Fibroblast of skin of abdomen (primary cell): ENCODE results near the gene TARS2.

Source experiments
- DNase-seq: peaks from one replicate; pipeline ENCODE4 v3.0.0-alpha.2; 2013

Gene TARS2

DNA sequence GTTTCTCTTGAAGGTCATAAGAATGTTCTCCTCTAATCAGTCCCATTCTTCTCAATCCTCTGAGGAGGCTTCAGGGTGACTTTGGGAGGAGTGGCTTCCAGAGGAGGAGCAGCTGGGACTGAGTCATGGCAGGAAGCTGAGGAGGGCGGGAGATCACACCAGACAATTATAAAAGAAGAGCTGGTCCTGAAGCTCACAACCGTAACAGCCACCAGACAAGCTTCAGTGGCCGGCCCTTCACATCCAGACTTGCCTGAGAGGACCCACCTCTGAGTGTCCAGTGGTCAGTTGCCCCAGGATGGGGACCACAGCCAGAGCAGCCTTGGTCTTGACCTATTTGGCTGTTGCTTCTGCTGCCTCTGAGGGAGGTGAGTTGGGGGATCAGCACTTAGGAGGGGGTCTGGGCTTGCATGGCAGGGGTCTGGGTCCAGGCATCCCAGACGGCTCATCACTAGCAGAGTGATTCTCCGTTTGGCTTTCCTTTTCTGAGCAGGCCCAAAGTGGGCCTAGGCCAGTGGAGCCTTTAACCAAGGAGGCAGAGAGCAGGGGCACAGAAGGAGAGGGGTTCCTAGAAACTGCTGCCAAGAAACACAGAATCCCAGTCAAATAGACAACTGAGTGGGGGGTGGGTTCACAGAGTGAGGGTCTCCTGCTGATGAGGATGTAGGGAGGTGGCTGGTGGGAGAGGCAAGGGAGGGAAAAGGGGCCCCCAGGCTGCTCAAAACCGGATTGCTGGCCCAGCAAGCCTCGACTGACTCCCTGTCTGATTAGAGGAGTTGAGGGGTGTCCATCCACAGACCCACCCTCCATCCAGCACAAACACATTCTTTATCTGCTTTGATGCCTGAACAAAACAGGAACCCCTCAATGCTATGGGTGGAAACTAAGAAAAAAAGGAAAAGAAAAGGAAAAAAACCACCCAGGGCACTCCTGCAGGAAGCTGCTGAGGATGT lies 21.0 kb downstream of the TARS2 start, which contains the start of gene ECM1:
Gene ECM1, plus strand, starts transcription at position 198 of the 953 bp plus-strand sequence. Its CDS starts 101 bp downstream, at position 299.
- peak; percentile 79 for DNase-seq

DNA sequence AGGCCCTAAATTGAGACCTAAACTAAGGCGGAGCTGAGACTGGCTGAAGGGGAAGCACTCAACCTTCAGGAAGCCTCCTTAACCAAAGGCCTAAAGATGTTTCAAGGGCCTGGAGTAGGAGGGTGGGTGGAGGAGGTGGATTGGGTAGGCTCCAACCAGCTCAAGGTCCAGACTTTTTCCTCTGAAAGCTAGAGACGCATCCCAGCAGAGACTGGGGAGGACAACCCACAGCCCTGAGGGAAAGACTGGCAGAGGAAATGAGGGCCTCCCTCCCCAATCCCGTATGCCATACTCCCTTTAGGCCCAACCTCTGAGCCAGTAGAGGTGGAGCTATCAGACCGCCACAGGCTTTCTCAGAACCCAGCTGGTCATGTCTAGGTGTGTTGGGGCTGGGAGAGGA lies 21.8 kb downstream of the TARS2 start:
- no peak for DNase-seq

DNA sequence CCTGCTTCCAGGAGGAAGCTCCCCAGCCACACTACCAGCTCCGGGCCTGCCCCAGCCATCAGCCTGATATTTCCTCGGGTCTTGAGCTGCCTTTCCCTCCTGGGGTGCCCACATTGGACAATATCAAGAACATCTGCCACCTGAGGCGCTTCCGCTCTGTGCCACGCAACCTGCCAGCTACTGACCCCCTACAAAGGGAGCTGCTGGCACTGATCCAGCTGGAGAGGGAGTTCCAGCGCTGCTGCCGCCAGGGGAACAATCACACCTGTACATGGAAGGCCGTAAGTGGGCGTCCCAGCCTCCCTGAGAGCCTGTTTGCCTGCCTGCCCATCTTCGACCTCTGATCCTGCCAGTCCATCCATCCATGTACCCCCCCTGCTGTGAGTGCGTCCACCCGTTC lies 24.3 kb downstream of the TARS2 start:
- no peak for DNase-seq

DNA sequence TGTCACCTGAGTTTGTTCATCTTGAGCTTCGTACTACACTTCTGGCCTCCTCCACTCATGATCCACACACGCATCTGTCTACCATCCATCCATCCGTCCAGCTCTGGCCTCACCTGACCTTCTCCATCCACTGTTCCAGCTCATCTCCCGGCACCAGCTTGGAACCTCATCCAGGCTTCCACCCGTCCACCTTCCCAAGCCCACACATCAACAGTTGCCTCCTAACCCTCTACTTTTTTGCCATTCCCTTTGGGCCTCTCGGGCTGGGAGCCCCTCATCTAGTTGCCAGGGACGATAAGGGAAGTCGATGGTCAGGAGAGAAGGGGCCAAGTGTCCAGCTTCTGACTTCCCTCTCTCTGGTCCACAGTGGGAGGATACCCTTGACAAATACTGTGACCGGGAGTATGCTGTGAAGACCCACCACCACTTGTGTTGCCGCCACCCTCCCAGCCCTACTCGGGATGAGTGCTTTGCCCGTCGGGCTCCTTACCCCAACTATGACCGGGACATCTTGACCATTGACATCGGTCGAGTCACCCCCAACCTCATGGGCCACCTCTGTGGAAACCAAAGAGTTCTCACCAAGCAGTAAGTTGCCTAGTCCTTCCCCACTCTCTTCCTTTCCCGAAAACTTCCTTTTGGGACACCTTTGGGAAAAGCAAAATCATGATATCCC lies 24.9 kb downstream of the TARS2 start:
- no peak for DNase-seq

DNA sequence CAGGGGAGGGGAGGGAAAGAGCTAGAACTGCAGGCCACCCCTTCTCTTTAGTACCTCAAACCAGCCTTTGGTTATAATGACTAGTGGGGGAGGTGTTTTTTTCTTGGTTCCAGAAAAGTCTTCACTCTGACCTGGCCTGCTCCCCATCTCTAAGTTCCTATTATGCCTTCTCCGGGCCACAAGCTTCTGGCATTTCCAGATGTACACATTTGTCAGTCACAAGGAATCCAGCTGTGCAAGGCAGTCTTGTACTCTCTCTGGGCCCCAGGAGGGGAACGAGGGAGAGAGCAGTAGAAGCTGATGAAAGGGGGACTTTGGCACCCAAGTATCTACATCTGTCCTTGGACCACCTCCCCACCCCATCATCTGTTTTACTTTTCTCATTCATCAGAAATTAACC lies 25.6 kb downstream of the TARS2 start:
- DNase-seq: no peak

DNA sequence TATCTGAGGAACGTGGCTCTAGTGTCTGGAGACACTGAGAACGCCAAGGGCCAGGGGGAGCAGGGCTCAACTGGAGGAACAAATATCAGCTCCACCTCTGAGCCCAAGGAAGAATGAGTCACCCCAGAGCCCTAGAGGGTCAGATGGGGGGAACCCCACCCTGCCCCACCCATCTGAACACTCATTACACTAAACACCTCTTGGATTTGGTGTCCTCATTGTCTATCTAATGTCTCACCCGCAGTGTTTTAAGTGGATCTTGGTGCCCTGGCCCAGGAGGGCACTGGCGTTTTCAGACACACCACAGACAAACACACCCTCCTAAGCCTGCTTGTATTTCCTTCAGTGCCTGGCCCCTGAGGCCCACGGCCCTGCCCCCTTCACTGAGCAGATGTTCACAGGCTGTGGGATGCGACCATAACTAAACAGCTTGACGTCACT lies 26.2 kb downstream of the TARS2 start:
- DNase-seq: no peak

DNA sequence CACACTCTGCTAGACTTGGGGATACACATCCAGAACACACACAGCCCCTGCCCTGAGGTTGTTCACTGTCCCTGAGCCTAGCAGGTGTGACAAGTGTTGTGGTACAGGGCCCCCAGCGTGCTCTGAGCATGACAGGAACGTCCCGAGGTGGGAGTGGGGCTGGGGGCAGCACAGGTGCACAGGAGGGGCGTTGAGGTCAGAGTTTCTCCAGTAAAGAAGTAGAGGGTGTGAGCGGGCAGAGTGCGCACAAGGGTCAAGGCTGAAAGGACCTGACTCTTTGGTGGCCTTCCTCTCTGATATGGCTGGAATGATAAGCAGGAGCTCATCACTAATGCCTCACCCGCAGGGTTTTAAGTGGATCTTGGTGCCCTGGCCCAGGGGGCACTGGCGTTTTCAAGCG lies 27.0 kb downstream of the TARS2 start:
- DNase-seq: no peak

DNA sequence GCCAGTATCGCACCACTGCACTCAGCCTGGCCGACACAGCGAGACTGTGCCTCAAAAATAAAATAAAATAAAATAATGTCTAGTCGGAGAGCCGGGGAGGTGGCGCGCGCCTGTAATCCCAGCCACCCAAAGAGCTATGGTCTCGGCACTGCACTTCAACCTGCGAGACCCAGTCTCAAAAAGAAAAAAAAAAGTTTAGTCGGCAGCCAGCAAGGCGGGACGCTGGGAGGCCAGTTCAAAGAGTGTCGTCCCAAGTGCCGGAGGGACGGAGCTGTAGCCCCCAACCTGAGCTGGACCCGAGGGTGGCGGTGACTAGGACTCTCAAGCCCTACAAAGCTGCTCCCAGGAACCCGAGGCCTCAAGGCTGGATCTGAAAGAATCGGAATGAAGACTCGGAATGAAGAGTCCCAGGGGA lies 27.7 kb downstream of the TARS2 start:
- no peak for DNase-seq

DNA sequence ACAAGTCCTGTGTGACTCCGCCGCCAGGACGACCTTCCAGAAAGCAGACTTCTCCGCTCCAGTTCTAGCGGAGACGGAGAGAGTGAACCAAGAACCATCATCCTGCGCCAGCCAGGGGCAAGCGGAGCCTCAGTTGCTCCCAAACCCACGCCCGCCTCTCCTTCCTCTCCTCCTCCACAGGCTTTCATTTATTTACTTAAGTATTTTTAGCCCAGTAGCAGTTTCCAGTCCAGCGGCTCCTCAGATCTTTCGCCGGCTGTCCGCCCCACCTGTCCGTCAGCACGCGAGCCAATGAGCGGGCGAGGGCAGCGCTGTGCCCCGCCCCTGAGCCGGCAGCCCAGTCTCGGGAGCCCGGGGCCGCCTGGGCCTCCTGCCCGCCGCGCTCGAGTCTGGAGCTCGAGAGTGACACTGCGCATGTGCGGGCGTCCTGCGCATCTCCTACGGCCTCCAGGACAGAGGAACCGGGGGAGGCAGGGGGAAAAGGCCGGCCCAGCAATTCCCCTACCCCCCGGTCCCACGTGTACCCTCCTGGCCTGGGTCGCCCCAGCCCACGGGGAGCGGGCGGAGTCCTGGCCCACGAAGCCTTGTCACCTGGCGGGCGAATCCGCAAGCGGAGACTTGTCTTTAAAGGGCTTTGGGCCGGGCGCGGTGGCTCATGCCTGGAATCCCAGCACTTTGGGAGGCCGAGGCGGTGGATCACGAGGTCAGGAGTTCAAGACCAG lies 28.3 kb downstream of the TARS2 start, which contains the start of gene FALEC:
Gene FALEC, plus strand, starts transcription at position 425 of the 722 bp plus-strand sequence.
- DNase-seq: peak; percentile 96

DNA sequence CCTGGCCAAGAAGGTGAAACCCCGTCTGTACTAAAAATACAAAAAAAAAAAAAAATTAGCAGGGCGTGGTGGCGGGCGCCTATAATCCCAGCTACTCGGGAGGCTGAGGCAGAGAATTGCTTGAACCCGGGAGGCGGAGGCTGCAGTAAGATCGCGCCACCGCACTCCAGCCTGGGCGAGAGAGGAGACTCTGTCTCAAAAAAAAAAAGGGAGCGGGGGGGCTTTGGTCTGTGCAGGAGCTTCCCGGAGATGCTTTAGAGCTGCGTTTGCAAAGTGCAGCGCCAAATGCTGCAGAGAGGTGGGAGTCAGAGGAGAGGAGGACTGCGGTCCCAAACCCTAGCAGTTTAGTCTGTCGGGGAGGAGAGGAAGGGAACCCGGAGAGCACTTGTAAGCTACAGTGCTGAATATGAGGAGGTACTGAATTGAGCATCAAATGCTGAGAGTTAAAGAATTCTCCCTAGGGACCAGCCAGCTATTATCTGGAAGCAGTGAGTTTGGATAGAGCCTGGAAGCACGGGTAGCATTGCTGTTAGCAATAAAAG lies 28.9 kb downstream of the TARS2 start:
- DNase-seq: no peak

DNA sequence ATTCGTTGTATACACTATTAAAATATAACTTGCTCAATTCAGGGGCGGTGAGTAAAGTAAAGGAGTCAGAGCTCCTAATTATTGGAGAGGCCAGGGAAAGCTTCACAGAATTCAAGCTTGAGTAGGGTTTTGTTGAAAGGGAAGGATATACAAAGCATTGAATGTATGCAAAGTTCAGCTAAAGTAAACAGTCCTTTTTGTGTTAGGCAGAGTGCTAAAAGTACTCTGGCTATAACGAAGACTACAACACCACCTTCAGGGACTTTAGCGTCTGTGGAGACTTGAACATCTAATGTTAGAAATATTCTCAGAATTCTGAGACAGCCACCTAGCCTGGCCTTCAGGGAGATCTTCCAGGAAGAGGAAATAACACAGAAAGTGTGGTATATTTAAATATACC lies 29.4 kb downstream of the TARS2 start:
- DNase-seq: no peak

DNA sequence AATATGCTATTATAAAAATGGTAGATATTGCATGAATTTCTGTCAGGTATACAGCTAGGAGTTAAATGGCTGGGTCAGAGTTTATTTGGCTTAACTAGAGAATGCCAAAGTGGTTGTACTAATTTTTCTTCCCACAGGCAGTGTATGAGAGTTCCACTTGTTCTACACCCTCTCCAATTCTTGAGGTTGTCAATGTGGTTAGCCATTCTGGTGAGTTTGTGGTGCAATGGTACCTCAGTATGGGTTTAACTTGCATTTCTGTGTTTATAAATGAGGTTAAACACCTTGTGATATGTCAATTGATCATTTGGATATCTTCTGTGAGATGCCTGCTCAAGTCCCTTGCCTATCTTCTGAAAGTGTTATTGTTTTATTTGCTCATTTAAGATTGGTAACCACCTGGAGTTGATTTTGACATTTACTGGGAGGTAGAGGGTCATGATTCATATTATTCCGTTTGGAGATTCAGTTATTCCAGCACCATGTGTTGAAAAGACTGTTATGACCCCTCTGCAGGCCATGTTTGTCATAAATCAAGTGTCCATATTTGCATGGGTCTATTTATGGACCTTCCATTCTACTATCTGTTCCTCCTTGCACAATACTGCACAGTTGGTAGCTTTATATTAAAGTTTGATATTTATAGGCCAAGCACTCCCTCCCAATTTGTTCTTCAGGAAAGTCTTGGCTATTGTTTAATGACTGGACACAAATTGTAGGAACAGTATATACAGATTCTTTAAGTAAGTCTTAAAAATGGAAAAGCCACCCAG lies 34.2 kb downstream of the TARS2 start:
- no peak for DNase-seq

DNA sequence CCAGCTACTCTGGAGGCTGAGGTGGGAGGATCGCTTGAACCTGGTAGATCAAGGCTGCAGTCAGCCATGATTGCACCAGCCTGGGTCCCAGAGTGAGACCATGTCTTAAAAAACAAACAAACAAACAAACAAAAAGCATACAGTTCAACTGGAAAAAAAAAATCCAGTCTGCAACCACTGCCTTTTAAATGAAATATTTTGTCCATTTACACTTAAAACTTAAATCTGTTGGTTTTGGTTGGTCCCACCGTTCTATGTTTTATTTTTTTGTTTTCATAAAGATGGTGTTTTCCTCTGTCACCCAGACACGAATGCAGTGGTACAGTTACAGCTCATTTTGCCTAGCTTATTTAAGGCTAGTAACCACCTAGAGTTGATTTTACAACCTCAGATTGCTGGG lies 38.1 kb downstream of the TARS2 start:
- DNase-seq: no peak

DNA sequence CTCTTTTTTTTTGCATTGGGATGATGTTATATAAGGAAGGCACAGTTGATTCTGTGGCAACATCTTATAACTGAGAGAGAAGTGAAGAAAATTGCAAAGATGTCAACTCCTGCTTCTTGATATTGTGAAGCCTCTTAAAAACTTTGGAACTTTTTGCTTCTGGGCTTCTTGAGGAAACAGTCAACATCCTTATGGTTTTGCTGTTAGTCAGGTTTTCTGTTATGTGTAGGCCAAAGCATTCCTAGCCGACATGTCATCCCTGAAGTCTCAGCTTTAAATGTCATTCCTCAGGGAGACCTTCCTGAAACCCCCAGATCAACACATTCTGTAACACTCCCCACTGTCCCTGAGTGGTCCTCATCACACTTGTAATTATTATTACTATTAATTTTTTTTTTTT lies 41.0 kb downstream of the TARS2 start:
- DNase-seq: peak; percentile 78

DNA sequence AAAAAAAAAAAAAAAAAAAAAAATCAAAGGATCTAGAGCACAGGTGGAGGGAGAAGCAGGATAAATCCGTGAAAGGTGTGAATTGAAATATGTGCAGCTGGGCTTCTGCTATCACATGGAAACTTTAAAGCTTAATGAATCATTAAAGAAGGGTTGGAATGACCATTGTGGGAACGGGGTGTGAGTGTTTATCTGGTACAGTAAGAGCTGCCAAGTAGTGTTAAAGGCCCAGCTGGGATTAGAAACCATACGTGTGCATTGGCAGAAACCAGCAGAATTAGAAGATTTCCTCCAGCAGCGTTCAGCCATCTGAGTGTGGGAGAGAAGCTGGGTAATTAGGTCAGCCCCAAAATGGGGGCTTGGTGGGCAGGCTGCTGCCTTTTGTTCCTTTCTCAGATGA lies 41.8 kb downstream of the TARS2 start:
- peak; percentile 75 for DNase-seq

DNA sequence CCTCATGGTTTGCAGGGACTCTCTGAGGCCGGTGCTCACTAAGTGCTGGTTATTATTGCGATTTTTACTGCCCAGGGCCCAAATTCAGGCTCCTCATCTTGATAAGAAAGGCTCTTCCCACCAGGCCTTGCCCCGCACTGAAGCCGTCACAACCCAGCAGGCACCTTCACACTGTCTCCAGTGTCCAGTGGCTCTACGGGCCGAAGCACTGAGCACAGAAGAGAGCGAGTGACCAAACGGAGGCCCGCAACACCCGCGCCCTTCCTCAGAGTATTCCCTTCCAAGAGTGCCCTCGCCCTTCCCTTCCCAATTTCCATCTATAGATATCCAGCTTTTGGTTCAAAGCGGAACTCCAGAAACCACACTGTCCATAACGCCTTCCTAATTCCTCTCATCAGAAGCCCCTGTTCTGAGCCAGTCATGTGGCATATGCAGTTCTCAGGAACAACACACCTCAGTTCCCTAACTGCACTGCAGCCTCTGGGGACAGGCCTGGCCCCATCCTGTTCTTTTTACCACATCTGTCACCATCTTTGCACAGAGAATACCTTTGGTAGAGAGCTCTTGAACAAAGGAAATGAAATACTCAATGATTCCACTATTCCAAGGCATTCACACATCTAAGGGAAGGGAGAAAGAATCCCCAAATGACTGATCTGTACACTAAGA lies 43.4 kb downstream of the TARS2 start:
- no peak for DNase-seq

DNA sequence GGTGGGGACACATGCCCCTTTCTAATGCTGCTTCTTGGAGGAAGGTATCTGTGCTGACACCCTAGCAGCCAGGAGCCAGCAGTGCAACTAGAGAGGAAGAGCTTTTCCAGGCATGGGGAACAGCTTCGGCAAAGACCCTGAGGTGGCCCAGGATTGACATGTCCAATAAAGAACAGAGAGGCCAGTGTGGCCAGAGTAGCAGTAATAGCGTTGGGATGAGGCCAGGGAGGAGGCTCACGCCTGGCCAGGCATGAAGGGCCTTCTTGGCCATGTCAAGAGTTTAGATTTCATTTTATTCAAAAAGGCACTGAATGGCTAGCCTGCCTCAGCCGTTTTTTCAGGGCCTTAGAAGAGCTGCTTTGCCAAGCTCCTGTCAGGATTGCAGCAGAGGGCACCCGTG lies 45.6 kb downstream of the TARS2 start:
- DNase-seq: no peak

DNA sequence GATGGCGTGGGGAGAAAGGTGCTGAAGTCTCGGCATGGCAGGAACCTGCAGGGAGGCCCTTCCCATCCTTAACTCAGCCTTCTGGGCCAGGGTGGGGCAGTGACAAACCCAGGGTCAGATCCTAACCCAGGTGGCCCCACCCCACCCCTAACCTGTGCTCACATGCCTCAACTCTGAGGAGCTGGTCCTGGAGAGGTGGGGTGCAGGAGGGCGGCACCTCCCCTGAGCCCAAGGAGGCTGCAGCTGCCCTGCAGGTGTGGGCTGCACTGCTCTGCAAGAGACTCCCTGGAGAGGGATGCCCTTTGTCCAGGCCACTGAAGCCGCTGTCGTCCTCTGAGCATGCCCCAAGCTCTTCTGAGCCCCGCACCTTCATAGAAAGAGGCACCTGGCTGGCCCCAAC lies 46.8 kb downstream of the TARS2 start:
- no peak for DNase-seq

DNA sequence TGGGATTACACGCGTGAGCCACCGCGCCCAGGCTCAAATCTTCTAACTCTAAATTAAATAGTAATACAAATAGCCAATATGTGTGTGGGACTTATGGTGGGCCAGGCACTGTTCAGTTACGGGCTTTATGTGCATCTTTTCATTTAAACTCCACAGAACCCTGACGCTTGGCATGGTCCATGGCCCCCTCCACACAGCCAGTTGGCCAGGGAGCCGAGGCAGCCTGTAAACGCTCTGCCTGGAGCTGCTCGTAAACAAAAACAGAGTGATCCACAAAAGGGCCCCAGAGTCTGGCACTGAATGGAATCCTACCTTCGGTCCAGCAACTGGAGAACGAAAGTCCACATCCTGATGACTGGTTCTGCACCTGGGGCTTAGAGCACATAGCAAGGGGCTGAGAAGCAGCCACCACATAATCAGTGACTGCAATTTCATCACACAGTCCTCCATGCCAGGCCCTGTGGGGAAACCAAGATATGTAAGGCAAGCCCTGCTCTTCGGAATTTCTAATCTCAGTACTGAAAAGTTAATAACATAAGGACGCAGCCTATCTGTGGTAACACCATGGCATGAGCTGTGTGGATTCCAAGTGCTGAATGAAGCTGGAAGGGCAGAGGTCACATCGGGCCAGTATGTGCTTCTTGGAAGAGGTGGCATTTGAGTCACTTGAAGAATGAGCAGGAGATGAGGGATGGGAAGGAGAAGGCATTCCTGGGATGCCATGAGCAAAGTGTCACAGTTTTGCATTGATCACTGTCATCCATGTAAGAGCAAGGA lies 48.5 kb downstream of the TARS2 start:
- peak; percentile 49 for DNase-seq
